Hematopoietic multipotent progenitor cell treated with erythropoietin and hydrocortisone succinate and interleukin-3 and kit ligand, for 17 days (in vitro differentiated cells): ENCODE measurements around the gene TIAM2.
"Not testable (repeated sequence)": the region's sequence is repeated elsewhere in the genome, so short reads cannot be mapped to it uniquely, and the experiment has no call there.

Experiments
- DNase-seq: peaks from one replicate; pipeline ENCODE4 v3.0.0-alpha.2; 2015; ENCODE audit warnings: low spot score

Gene TIAM2

DNA sequence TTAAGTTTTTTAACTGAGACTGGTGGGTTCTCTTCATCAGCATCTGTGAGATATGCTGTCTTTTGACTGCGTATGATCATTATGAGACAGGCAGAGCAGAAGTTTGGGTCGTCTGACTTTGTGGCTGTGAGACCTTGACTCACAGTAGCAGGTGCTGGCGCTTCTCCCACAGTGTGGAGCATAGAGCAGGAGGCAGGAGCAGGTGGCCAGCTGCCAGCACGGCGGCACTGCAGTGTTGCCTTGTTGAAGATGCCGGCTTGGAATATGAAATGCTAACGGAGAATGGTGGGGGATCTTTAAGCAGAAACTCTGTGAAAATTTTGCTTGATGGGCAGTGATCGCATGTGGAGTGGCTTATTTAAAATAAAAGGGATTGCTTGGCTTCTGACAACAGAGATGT lies 105.0 kb downstream of the TIAM2 start:
- no peak for DNase-seq

GRCh38 chr6:155100591-155100990 lies 105.5 kb downstream of the TIAM2 start:
- DNase-seq, result no peak

GRCh38 chr6:155103083-155103645 lies 108.0 kb downstream of the TIAM2 start:
- not testable (repeated sequence) for DNase-seq

DNA sequence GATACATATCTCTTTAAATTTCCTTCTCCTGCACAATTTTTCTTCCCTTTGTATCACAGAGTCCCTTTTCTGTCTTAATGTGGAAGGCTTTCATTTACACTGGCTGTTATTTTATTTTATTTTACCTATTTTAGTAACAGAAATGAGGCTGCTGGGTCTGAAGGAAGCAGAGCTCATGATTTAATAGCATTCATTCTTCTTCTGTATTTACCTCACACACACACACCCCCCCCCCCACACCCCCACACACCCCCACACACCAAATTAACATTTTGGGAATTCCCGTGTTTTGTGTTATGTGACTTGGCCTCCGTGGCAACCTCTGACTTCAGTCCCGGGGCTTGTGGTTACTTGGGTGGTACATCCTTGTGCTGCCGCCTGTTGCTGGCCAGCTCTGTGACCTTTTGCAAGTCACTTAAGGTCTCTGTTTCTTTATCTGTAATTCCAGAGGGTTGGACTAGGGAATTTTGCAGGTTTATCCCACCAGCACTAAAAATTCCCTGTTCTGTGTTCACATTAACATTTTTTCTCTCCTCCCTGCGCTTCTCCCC lies 108.8 kb downstream of the TIAM2 start:
- no peak for DNase-seq

GRCh38 chr6:155106456-155107115 lies 111.5 kb downstream of the TIAM2 start:
- DNase-seq, result no peak

DNA sequence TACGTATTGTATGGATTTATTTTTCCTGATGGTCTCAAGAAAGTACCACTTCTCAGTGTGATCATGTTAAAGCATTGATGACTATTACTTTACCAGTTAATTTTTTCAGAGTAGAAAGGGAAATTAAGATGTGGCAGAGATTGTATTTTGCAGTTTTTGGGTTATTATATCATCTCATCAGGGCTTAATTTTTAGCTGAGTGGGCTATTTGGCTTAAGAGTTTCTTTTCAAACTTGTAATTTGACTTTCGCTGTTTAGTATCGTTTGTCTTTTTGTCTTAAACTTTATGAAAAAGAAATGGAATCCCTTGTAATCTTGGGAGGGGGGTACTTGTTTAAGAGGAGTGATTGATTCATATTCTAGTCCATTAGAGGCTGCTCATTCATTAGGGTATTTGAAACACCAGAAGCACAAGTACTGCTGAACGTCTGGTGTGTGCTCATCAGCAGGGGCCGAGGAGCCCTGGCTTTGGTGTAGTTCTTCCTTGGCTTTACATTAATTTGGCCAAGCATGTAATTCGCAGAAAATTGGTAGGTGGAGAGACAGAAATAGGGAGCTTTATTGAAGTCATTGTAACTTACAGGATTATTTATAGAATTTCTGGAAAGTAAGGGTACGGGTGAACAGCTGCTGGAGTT lies 112.4 kb downstream of the TIAM2 start:
- no peak for DNase-seq

DNA sequence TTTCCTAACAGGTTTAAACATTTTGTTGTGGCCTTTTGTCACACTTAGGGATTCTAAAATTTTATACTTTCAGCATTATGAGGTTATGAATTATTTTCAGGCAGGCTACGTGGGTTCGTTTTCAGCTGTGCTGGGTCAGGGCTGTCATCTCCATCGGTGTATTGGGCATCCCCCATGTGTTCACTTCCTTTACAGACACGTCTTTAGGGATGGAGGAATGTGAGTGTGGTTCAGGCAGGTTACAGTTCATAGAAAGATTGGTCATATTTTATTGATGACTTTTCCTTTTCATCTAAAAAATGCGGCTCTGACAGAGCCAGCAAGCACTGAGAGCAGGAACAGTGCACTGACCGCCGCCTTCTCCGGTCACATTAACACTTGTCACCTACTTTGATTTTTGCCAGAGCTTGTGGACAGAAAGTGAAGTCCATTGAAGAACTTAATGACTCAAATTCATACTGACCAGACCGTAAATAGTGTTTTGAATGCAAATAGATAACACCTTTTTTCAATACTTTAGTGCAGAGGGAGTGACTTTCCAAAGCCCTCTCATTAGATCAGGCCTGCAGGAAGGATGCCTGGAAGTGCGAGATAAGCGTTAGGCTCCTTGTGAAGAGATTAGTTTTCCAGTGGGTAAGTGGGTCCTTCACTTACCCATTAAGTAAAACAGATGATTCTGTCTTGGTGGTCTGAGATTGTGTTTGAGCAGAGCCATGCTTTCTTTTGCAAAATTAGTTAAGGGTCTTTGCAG lies 113.1 kb downstream of the TIAM2 start:
- no peak for DNase-seq

DNA sequence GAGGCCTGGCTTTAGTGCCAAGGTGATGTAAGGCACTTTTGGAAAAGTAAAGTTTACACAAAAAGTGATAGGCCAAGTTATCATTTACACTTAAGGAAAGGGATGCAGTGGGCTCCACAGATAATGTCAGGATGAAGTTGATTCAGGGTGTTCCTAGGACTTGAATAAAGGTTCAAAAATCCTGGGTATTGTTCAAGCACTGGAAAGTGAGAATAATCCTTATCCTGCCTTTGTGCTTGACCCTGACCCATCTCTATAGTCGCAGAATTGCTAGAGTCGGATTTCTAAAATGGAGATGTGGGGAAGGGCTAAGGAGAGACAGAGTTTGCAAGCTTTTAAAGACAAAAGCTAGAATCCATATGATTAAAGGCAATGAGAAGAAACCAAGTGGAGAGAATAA lies 115.6 kb downstream of the TIAM2 start:
- DNase-seq, result no peak

DNA sequence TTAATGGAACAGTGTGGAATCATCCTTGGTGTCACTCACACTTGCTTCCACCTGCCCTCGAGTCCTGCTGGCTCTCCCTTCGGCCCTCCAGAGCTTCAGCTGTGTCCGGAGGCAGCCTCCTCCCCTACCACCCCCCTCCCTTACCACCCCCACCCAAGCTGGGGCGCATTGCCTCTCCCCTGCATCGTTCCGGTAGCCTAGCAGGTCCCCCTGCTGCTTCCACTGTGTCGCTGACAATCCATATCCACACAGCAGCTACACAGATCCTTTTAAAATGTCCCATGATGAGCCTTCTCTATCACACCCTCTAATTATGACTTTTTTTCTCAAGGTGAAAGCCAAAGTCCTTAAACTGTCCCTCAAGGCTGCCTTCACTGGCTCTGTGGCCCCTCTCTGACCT lies 117.6 kb downstream of the TIAM2 start:
- DNase-seq, result no peak

GRCh38 chr6:155115893-155116570 lies 120.9 kb downstream of the TIAM2 start:
- no peak for DNase-seq

DNA sequence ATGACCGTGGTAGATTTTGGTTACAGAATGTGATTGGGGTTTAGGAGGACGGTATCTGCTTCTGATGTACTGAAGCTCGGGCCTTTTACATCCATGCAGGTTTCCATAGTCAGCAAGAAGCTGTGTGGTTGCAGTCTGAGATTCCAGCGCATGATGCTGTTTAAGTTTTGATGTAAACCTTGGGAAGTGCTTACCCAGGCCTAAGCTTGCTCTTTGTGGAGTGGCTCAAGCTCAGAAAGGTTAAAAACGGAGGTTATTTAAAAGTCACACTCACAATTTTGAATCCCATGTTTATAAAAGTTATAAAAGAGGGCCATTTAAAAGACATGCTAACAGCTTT lies 121.4 kb downstream of the TIAM2 start:
- no peak for DNase-seq

GRCh38 chr6:155117256-155117655 lies 122.1 kb downstream of the TIAM2 start:
- no peak for DNase-seq

- no peak for DNase-seq
Measured at GRCh38 chr6:155117785-155118184, 122.7 kb downstream of the TIAM2 start.

GRCh38 chr6:155119201-155119600 lies 124.1 kb downstream of the TIAM2 start:
- not testable (repeated sequence) for DNase-seq

DNA sequence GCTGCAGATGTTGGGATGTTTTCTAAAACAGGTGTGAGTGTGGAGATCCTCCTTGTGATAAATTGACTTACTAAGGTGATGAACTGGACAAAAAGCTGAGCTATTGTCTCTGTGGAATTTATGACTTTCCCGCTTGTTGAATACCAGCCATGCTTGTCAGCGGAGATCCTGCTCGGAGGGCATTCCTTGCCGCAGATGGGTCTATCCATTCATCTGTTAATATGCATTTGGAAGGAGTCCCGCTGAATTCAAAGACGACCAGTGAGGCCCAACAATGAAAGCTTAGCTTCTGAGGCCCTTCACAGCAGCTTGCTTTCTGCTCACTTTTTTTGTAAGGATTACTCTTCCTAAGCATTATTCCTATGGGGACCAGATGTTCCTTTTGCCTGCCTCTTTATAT lies 124.9 kb downstream of the TIAM2 start:
- DNase-seq, result no peak

DNA sequence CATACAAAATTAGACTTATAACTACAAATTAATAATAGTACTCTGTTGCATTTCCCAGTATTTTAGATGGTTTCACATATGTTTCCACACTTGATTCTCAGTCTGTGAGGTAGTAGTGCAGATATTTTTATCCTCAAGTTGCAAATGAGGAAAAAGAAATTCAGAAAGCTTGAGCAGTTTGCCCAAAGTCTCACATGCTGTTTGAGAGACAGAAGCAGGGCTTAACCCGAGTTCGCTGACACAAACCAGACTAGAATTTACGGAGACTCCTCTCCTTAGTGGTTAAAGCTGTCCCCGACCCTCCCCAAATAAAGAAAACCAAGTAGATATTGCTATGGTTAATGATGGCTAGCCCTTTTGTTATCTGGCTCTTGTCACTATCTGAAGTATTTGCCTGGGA lies 126.2 kb downstream of the TIAM2 start:
- no peak for DNase-seq

DNA sequence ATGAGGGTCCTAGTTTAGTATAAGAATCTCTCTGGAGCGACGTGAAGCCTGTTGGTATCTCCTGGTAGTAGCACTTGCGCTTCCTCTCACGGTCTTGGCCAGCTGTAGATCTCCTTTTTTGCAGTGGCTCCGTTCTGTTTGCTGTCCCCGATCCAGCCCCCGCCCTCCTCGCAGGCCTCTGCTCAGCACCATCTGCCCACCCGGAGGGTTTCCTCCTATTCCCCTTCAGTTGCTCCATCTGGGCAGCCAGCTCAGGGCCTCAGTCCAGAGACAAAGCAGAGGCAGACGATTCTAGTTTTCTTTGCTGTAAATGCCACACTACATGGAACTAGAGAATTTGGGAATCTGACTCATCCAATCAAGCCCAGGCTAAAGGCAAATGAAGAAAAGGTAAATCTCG lies 126.6 kb downstream of the TIAM2 start:
- no peak for DNase-seq

- DNase-seq, result no peak
Measured at GRCh38 chr6:155122199-155122950, 127.3 kb downstream of the TIAM2 start.

- DNase-seq, result no peak
Measured at GRCh38 chr6:155123520-155123919, 128.4 kb downstream of the TIAM2 start.

- no peak for DNase-seq
Measured at GRCh38 chr6:155125906-155126305, 130.8 kb downstream of the TIAM2 start.

DNA sequence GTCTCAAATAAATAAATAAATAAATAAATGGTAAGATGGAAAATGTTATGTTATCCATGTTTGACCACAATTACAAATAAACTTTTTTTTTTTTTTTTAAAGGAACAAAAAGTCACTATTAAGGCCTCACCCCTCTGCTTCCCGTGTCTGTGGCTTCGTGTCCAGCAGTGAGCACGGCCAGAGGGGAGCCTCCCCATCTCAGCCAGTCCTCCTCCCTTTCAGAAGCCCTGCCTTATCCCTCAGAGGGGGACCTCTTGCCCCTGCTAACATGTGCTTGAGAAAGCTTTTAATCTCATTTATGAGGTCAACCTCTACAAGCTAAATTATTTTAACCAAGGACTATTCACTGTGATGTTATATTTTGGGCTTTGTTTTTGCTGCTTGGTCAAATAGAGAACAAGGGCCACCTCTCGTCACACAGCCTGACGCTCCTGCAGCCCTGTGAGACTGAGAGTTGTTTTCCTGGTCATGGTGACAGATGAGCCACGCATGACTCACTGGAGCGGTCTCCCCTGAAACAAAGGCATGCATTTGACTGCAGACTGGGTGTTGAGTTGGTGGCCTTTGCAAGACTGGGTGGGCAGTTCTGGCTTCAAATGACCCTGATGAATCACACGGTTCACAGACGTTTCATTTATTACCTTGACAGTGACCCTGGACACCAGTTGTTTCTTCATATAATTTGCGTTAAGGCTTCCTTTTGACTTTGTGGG lies 131.8 kb downstream of the TIAM2 start:
- DNase-seq, result no peak
